Parathyroid adenoma (tissue), 2 donors: Measurements from ENCODE around the gene TRABD2B.

Experiments
- H2AFZ ChIP-seq: fragments of 300-600 bp; sonication (generic); one replicate; pipeline ENCODE4 v1.7.0; 2017; ENCODE audit warnings: antibody characterized with exemption, mild to moderate bottlenecking
- H3K27ac ChIP-seq: fragments of 300-600 bp; sonication (generic); one replicate; pipeline ENCODE4 v1.7.0; 2017
- H3K27me3 ChIP-seq: fragments of 300-600 bp; sonication (generic); one replicate; pipeline ENCODE4 v1.7.0; 2017; ENCODE audit warnings: low read length; ENCODE audit not compliant: control insufficient read depth, insufficient read depth
- H3K36me3 ChIP-seq: fragments of 300-600 bp; sonication (generic); one replicate; pipeline ENCODE4 v1.7.0; 2017; ENCODE audit warnings: low read length; ENCODE audit not compliant: control insufficient read depth, insufficient read depth
- H3K4me1 ChIP-seq: fragments of 300-600 bp; sonication (generic); one replicate; pipeline ENCODE4 v1.7.0; 2017; ENCODE audit warnings: control low read depth
- H3K4me2 ChIP-seq: fragments of 300-600 bp; sonication (generic); one replicate; pipeline ENCODE4 v1.7.0; 2017; ENCODE audit warnings: low read length
- H3K4me3 ChIP-seq: fragments of 300-600 bp; sonication (generic); one replicate; pipeline ENCODE4 v1.7.0; 2017; ENCODE audit warnings: low read depth, low read length
- H3K79me2 ChIP-seq: fragments of 300-600 bp; sonication (generic); one replicate; pipeline ENCODE4 v1.7.0; 2017; ENCODE audit warnings: control low read depth
- H3K9ac ChIP-seq: fragments of 300-600 bp; sonication (generic); one replicate; pipeline ENCODE4 v1.7.0; 2017; ENCODE audit warnings: mild to moderate bottlenecking
- H3K9me3 ChIP-seq: fragments of 300-600 bp; sonication (generic); one replicate; pipeline ENCODE4 v1.7.0; 2017; ENCODE audit warnings: low read length; ENCODE audit not compliant: control insufficient read depth
- TF ChIP-seq, protein P1 (sequence below): fragments of 300-600 bp; sonication (generic); IDR thresholded peaks from one replicate; pipeline ENCODE4 v1.7.0; 2017; ENCODE audit warnings: antibody characterized with exemption, mild to moderate bottlenecking
- donor health status: primary hyperparathyroidism.

Gene TRABD2B

DNA sequence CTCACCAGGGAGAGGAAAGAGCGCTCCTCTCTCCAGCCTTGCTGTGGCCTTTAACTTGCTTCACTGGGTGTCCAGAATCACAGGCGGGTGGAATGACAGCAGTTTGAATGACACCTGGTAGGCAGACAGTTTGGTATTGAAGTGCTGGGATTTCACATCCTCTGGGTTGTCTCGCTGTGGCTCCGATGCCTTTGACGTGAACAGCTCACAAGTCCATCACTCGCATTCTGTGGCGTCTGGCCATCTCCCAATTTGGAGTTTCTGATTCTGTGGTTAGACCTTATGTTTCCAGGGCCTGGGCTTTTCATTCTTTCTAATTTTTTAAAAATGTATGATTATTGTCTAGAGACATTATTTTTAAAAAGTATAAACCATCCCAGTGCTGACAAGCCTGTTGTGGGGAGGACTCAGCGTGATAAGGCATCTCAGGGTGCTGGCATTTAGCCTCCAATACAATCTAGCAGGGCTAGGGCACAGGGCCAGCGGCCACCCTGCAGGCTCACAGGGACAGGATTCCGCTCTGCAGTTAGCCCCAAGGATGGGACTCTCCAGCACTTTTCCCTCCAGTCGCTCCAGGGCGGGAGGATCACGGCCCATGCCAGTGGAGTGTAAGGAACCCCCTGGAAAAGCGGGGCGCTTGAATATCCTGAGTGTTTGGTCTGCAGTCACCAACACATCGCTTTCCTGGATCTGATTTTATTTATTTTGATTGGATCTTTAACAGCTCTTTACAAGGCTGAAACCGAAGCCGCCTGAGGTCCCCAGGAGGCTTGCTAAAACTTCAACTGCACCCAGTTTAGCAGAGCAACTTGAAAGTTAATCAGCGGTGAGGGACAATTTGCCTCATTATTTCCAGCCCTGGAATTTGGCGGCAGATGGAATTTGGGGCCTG lies 178.3 kb downstream of the TRABD2B start:
- TF ChIP-seq, protein P1, sequence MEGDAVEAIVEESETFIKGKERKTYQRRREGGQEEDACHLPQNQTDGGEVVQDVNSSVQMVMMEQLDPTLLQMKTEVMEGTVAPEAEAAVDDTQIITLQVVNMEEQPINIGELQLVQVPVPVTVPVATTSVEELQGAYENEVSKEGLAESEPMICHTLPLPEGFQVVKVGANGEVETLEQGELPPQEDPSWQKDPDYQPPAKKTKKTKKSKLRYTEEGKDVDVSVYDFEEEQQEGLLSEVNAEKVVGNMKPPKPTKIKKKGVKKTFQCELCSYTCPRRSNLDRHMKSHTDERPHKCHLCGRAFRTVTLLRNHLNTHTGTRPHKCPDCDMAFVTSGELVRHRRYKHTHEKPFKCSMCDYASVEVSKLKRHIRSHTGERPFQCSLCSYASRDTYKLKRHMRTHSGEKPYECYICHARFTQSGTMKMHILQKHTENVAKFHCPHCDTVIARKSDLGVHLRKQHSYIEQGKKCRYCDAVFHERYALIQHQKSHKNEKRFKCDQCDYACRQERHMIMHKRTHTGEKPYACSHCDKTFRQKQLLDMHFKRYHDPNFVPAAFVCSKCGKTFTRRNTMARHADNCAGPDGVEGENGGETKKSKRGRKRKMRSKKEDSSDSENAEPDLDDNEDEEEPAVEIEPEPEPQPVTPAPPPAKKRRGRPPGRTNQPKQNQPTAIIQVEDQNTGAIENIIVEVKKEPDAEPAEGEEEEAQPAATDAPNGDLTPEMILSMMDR = no peak
- H3K79me2 ChIP-seq = no peaks in the 10 kb centered on the region
- H3K4me3 ChIP-seq = no peak overlapping the region
- no peaks in the 10 kb centered on the region for H3K27me3 ChIP-seq
- H3K4me2 ChIP-seq = no peak overlapping the region
- H3K4me1 ChIP-seq = no peaks in the 10 kb centered on the region
- no peaks in the 10 kb centered on the region for H3K36me3 ChIP-seq
- no peak overlapping the region for H2AFZ ChIP-seq
- H3K27ac ChIP-seq = no peak overlapping the region
- no peaks in the 10 kb centered on the region for H3K9me3 ChIP-seq
- no peak overlapping the region for H3K9ac ChIP-seq

DNA sequence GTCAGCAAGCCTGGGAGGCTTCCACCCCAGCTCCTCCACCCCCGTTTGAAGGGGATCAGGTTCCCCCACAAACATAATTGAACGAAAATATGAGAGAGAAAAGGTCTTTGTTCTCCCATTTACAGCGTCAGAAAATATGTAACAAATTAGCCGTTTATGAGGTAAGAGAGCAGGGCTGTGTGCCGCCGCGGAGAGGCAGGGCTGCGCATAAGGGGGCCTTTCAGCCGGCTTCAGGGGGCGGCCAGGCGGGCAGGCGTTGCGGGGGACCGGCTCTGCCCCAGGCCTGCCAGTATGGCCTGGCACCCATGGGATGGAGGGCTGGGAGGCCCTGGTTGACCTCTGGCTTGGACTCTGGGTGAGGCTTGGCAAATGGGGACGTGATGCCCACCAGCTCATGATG lies 179.3 kb downstream of the TRABD2B start:
- no peaks in the 10 kb centered on the region for H3K9me3 ChIP-seq
- TF ChIP-seq, protein P1 = no peak
- no peaks in the 10 kb centered on the region for H3K79me2 ChIP-seq
- H3K4me1 ChIP-seq = no peaks in the 10 kb centered on the region
- H3K27ac ChIP-seq = no peak overlapping the region
- H3K27me3 ChIP-seq = no peaks in the 10 kb centered on the region
- no peaks in the 10 kb centered on the region for H3K36me3 ChIP-seq
- H2AFZ ChIP-seq = no peak overlapping the region
- H3K4me3 ChIP-seq = no peak overlapping the region
- no peak overlapping the region for H3K4me2 ChIP-seq
- no peak overlapping the region for H3K9ac ChIP-seq

DNA sequence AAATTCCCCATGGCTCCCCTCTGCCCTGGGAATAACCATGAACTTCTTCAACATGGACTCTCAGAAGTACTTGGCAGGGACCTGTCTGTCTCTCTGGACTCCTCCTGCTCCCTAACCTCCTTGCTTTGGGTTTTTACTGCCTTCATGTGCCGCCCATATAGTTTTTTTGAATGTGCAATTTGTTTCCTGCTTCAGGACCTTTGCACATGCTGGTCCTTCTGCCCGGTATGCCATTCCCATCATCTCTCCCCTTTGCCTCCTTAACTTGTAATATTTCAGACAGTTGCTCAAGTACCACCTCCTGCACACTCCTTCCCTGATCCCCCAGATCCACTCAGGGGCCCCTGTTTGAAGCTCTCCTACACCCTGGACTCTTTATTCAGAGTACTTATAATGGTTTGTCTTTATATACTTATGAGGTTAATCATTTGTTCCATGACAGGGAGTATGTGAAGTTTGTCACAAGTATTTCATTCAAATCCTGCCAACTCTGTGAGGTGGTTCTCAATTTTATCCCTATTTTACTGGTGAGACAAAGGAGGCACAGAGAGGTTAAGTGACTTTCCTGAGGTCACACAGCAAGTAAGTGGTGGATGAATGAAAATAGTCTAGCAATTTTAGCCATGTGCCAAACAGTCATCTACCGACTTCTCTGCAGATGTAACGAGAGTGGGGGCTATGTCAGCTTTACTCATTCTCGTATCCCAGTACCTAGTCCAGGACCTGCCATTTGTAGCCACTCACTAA lies 180.7 kb downstream of the TRABD2B start:
- TF ChIP-seq, protein P1 = no peak

DNA sequence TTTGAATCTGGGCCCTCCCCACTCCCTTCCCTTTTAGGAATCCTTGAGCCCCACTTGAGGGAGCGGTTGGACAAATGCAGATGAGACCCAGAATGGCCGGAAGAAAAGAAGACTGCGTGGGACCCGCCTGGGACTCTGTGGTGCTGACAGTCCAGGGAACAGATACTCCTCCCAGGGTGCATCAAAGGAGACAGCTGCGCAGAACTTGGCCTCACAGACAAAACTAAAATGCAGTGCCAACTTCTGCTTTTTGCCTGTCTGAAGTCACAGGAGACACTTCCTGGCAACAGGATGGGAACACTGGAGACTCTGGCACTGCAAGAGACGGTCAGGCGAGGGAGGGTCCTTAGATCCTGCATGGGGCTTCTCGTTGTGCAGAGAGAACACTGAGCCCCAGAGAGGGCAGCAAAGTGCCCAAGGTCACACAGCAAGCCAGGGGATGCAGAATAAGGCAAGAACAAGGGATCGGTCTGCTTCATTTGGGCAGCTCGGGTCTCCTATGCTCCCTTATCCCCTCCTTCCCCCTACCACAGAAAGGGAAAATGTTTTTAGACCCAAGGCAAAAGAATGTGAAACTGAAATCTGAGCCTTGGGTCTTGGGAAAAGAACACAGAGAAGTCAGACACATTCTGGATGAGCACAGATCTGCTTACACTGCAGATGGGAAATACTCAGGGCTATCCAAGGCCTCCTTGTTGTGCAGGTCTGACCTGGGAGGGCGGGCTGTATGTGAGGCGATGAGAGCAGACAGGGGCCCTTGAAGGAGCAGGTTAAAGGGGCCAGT lies 182.4 kb downstream of the TRABD2B start:
- H2AFZ ChIP-seq = no peak overlapping the region
- H3K27me3 ChIP-seq = no peaks in the 10 kb centered on the region
- no peaks in the 10 kb centered on the region for H3K9me3 ChIP-seq
- H3K4me2 ChIP-seq = no peak overlapping the region
- no peaks in the 10 kb centered on the region for H3K79me2 ChIP-seq
- H3K4me1 ChIP-seq = no peaks in the 10 kb centered on the region
- H3K36me3 ChIP-seq = no peaks in the 10 kb centered on the region
- H3K9ac ChIP-seq = no peak overlapping the region
- no peak overlapping the region for H3K4me3 ChIP-seq
- no peak overlapping the region for H3K27ac ChIP-seq
- TF ChIP-seq, protein P1 = no peak

More for the DNA sequence above, 180.7 kb downstream of the TRABD2B start:
- H3K9ac ChIP-seq = no peak overlapping the region
- no peaks in the 10 kb centered on the region for H3K36me3 ChIP-seq
- H3K79me2 ChIP-seq = no peaks in the 10 kb centered on the region
- H3K4me3 ChIP-seq = no peak overlapping the region
- H3K27me3 ChIP-seq = no peaks in the 10 kb centered on the region
- no peak overlapping the region for H3K27ac ChIP-seq
- H3K4me1 ChIP-seq = no peaks in the 10 kb centered on the region
- H3K4me2 ChIP-seq = no peak overlapping the region
- H3K9me3 ChIP-seq = no peaks in the 10 kb centered on the region
- H2AFZ ChIP-seq = no peak overlapping the region
